Inferior parietal cortex (tissue), 1 donor: Measurements from ENCODE around the gene EPB41L2.
A peak's percentile ranks its signal among the peaks of the same experiment; 100 is the strongest.

ENCODE experiments used
- DNase-seq: peaks from one replicate; pipeline ENCODE4 v3.0.0-alpha.2; 2016; ENCODE audit errors: extremely low spot score

The EPB41L2 gene

GRCh38 chr6:131061751-131062119 is 1.3 kb downstream of the EPB41L2 start:
- peak; percentile 42 for DNase-seq

GRCh38 chr6:131061041-131061750 is 1.8 kb downstream of the EPB41L2 start:
- DNase-seq = peak; percentile 56

DNA sequence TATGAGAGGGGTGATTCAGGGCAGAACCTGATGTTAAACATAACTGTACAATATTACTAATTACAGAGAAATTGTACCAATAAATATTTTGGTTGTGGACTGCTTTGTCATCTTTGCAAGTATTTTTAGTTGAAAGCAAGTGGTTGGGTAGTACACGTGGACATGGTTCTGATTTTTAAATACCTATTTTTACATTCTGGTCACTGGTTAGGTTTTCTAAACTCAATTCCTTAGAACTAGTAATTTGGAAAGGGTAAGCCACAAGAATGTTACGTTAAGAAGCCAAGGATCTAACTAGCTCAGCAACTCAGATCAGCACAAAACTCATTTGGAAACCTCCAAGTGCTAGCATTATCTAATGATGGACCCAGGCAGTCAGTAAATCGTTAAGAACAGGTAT is 2.7 kb downstream of the EPB41L2 start:
- DNase-seq = peak; percentile 36

DNA sequence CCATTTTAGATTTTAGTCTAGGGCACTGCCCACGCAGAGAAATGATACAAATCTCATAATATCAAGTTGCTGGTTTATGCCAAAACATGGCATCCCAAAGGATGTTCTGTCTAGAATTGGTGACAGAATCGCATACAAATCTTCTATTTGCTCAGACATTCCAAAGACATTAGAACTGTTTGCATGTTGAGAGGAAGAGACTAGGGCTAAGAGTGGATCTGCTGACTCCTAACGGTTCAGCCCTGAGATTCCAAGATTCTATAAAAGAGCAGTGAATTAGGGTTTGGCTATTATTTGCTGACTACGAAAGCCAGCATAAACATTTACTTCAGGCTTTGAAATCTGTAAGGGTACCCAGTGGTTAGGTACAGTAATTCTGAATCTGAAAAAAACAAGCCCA is 3.6 kb downstream of the EPB41L2 start:
- DNase-seq = peak; percentile 34

- DNase-seq = no peak
Measured at GRCh38 chr6:131058236-131058635, 4.8 kb downstream of the EPB41L2 start.

GRCh38 chr6:131054392-131055250 is 8.4 kb downstream of the EPB41L2 start:
- no peak for DNase-seq

DNA sequence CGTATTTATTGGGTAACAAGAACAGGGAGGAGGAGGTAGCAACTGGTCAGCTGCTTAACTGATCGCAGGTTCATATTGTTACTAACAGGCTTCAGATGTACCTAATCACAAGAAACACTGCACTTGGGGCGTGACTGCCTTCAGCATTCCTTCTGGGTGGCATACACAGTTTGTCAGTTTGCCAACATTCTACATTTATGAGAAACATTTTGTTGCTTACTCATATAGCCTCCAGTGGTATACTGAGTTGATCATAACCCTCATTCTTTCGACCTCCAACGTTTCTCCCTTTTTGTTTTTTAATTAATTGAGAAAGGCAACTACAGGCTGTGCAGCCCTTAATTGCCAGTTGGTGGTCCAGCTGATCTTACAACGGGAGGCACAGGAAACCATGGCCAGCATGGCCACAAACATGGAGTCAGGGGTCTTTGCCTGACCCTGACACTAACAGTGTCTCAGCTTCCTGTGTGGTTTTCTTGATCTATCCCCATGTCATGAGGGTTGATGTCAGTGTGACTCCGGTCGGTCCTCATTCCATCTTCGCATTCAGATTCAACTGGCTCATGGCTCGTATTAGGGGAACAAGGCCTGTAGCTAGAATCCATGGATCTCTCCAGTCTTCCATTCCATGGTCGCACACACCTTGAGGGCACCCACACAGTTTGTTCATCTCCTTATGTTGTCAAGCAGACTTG is 9.4 kb downstream of the EPB41L2 start:
- DNase-seq = no peak

GRCh38 chr6:131052181-131052580 is 10.9 kb downstream of the EPB41L2 start:
- DNase-seq = no peak

GRCh38 chr6:131051341-131051740 is 11.7 kb downstream of the EPB41L2 start:
- DNase-seq = no peak

DNA sequence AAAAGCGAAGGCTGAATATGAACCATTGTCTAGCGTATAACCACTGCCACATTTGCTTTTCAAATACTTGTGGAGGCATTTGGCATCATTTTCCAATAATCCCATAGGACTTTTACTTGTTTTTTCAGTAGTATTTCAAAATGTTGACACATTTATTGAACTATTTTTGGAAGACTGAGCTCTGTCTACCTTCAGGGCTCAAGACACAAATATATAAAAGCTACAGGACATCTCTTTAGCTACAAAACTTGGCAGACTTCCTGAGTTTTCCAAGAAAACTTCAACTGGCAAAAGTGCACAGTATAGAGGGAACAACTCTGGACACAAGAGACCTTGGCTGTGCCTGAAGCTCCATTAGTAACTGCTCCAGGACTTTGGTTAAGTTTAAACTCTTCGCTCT is 13.4 kb downstream of the EPB41L2 start:
- no peak for DNase-seq

- no peak for DNase-seq
Measured at GRCh38 chr6:131048933-131049515, 14.0 kb downstream of the EPB41L2 start.

DNA sequence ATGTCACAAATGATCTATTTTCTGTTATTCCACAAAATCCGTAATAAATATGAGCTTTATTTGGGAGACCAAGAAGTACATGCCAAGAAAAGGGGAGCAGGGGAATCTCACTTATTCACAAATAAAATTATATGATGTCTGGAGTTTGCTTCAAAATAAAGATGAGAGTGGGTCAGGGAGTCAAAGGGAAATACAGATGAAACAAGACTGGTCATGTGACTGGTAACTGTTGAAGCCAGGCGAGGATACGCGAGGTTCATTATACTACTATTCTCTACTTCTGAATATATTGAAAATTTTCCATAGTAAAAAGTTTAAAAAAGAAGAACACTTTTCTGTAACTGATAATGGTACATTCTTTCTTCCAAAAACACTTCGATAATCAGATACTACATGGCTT is 14.6 kb downstream of the EPB41L2 start:
- no peak for DNase-seq

DNA sequence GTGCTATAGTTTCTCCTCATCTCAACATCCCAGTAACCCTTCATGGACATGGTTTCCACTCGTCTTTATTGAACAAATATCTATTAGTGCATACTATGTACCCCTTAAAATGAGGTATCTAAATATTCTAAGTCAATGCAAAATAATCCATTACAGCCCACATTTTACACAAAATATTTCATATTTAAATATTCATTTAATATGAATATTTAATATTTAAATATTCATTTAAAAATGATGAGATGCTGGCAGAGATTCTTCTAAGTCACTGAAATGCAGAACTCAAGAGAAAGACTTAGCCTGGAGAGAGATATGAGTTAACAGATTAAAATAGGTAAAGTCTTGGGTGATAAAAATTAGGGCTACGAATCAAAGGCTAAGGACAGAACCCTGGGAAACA is 17.9 kb downstream of the EPB41L2 start:
- DNase-seq = no peak

GRCh38 chr6:131043902-131044447 is 19.1 kb downstream of the EPB41L2 start:
- DNase-seq = no peak

- DNase-seq = no peak
Measured at GRCh38 chr6:131042664-131043063, 20.4 kb downstream of the EPB41L2 start.

DNA sequence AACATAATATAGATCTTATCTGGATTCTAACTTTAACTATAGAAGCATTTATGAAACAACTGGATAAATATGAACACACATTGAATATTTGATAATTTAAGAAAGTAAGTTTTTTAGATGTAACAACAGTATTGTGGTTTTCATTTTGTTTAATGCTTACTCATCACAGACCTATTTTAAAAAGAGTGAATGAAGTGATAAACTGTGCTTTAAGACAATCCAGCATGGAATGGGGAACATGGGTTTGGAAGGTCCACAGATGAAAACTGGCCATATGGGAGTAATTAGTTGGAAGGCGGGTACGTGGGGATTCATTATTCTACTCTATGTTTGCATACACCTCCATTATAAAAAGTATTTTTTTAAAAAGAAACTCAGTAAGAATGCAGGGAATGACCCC is 21.2 kb downstream of the EPB41L2 start:
- DNase-seq = no peak

- DNase-seq = no peak
Measured at GRCh38 chr6:131040866-131041265, 22.2 kb downstream of the EPB41L2 start.

- DNase-seq = no peak
Measured at GRCh38 chr6:131039345-131039680, 23.7 kb downstream of the EPB41L2 start.

- no peak for DNase-seq
Measured at GRCh38 chr6:131038597-131039344, 24.3 kb downstream of the EPB41L2 start.

DNA sequence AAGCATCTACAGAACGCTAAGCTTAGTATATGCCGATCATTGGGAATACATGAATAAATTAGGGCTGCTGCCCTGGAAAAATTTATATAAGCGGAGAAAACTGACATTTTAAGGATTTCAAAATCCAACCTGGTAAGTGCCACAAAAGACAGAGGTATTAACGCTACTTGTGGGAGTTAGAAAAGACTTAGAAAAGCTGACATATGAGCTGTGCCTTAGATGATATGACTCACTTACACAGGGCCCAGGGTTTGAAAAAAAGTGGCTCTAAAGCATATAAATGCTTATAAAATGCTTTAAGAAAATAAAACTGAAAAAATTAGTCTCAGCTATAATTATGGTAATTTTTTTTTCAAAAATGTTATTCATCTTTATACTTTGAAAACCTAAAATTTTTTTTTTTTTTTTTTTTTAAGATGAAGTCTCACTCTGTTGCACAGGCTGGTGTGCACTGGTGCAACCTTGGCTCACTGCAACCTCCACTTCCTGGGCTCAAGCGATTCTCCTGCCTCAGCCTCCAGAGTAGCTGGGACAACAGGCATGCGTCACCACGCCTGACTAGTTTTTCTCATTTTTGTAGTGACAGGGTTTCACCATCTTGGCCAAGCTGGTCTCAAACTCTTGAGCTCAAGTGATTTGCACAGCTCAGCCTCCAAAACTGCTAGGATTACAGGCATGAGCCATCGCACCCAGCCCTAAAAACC is 25.7 kb downstream of the EPB41L2 start:
- DNase-seq = no peak

DNA sequence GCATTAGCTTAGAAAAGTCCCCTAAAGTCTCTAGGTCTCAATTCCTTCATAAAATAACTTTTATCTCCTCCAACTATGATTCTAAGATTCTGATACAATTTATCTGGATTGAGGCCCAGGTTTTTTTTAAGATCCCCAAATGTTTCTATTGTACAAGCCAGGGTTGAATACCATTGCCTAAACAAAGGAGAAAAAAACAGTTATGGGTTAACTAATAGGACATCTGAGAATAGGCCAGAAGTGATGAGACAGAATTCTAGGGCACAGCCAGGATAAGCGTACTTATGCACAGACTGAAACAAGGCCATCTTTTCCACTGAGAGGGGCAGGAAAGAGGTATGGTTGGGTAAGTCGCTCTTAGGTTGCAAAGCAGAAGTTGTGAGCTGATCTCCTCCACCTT is 26.4 kb downstream of the EPB41L2 start:
- DNase-seq = no peak
